ACHN (cell line): ENCODE results near the gene ACRBP.

ENCODE experiments used
- DNase-seq: peaks from one replicate; pipeline ENCODE4 v3.0.0-alpha.2; 2015
- in situ Hi-C: cut with HindIII; loops from 2 replicates; pipeline ENCODE4 v1.10.0; 2017; ENCODE audit warnings: low sequenced_read_pairs, low pct_ligation_motif_present, low pct_unique_long_range_greater_than_20kb

ACRBP gene

GRCh38 chr12:6647083-6647604 is at the start of gene ACRBP:
Gene ACRBP, minus strand, starts transcription at chr12:6647432. Its CDS starts 66 bp downstream, at chr12:6647366.
- in situ Hi-C loops: no loop called here
- no peak for DNase-seq

GRCh38 chr12:6695313-6696045 is 48.2 kb upstream of the ACRBP start:
- in situ Hi-C loops: no loop called here
- DNase-seq: no peak

GRCh38 chr12:6694701-6695100 is 47.5 kb upstream of the ACRBP start:
- in situ Hi-C loops: no loop called here
- DNase-seq: no peak

GRCh38 chr12:6693832-6694355 is 46.7 kb upstream of the ACRBP start:
- no peak for DNase-seq
- in situ Hi-C loops: no loop called here

GRCh38 chr12:6692888-6693287 is 45.7 kb upstream of the ACRBP start:
- in situ Hi-C loops: no loop called here
- no peak for DNase-seq

GRCh38 chr12:6691473-6691872 is 44.2 kb upstream of the ACRBP start:
- no peak for DNase-seq
- in situ Hi-C loops: no loop called here

GRCh38 chr12:6688999-6689882 is 42.0 kb upstream of the ACRBP start, which contains the start of gene ZNF384:
Gene ZNF384, minus strand, starts transcription at chr12:6689375. Its CDS starts 9,855 bp downstream, at chr12:6679520.
- peak; percentile 100 for DNase-seq
- in situ Hi-C loops: no loop called here

GRCh38 chr12:6688543-6688998 is 41.3 kb upstream of the ACRBP start:
- DNase-seq: peak; percentile 59
- in situ Hi-C loops: no loop called here

GRCh38 chr12:6685814-6686213 is 38.6 kb upstream of the ACRBP start:
- in situ Hi-C loops: no loop called here
- DNase-seq: no peak

- peak; percentile 63 for DNase-seq
- in situ Hi-C loops: no loop called here
Observed at GRCh38 chr12:6684609-6685008, 37.4 kb upstream of the ACRBP start.

- no peak for DNase-seq
- in situ Hi-C loops: no loop called here
Observed at GRCh38 chr12:6676962-6677361, 29.7 kb upstream of the ACRBP start.

GRCh38 chr12:6672143-6672542 is 24.9 kb upstream of the ACRBP start:
- DNase-seq: no peak
- in situ Hi-C loops: no loop called here

GRCh38 chr12:6667559-6668210 is 20.5 kb upstream of the ACRBP start:
- no peak for DNase-seq
- in situ Hi-C loops: no loop called here

- in situ Hi-C loops: no loop called here
- DNase-seq: peak; percentile 63
Observed at GRCh38 chr12:6666211-6666610, 19.0 kb upstream of the ACRBP start.

- DNase-seq: no peak
- in situ Hi-C loops: no loop called here
Observed at GRCh38 chr12:6664902-6665301, 17.7 kb upstream of the ACRBP start.

- in situ Hi-C loops: no loop called here
- peak; percentile 100 for DNase-seq
Observed at GRCh38 chr12:6662906-6663742, 15.9 kb upstream of the ACRBP start, which contains the start of gene ING4. Gene ING4, minus strand, starts transcription at chr12:6663119. Its CDS starts 18 bp downstream, at chr12:6663101.

GRCh38 chr12:6662602-6662905 is 15.3 kb upstream of the ACRBP start:
- in situ Hi-C loops: no loop called here
- DNase-seq: no peak

GRCh38 chr12:6653987-6654386 is 6.8 kb upstream of the ACRBP start:
- in situ Hi-C loops: no loop called here
- no peak for DNase-seq
